OCI-M2 (cell line): ENCODE data around the gene ZNF823.
"Not testable (repeated sequence)": the region's sequence is repeated elsewhere in the genome, so short reads cannot be mapped to it uniquely, and the experiment has no call there.

Experiments
- DNase-seq: peaks from one replicate; lab custom pipeline; 2025; ENCODE audit not compliant: unreplicated experiment; lab: John Stamatoyannopoulos, UW

Gene ZNF823

GRCh38 chr19:11738746-11739620, at the start of gene ZNF823:
ZNF823 (minus strand) TSS chr19:11738946; CDS start chr19:11738819, 127 bp downstream.
- DNase-seq: peak; percentile 100

- no peak for DNase-seq
Observed at GRCh38 chr19:11787536-11787935, 48.8 kb upstream of the ZNF823 start.

GRCh38 chr19:11784356-11784755, 45.6 kb upstream of the ZNF823 start:
- no peak for DNase-seq

- DNase-seq: no peak
Observed at GRCh38 chr19:11783767-11784166, 45.0 kb upstream of the ZNF823 start.

- no peak for DNase-seq
Observed at GRCh38 chr19:11781295-11782057, 42.7 kb upstream of the ZNF823 start.

GRCh38 chr19:11780431-11781020, 41.8 kb upstream of the ZNF823 start:
- DNase-seq: no peak

- DNase-seq: not testable (repeated sequence)
Observed at GRCh38 chr19:11776669-11777068, 37.9 kb upstream of the ZNF823 start.

GRCh38 chr19:11771520-11771919, 32.8 kb upstream of the ZNF823 start:
- DNase-seq: not testable (repeated sequence)

- no peak for DNase-seq
Observed at GRCh38 chr19:11769995-11770394, 31.2 kb upstream of the ZNF823 start.

- DNase-seq: no peak
Observed at GRCh38 chr19:11767633-11768133, 28.9 kb upstream of the ZNF823 start.

GRCh38 chr19:11766597-11767591, 28.1 kb upstream of the ZNF823 start, which contains the start of gene ZNF441:
ZNF441 (plus strand) TSS chr19:11767000; CDS start chr19:11767194, 194 bp downstream.
- DNase-seq: peak; percentile 100

- no peak for DNase-seq
Observed at GRCh38 chr19:11763611-11764010, 24.9 kb upstream of the ZNF823 start.

GRCh38 chr19:11763117-11763516, 24.4 kb upstream of the ZNF823 start:
- no peak for DNase-seq

GRCh38 chr19:11759805-11760204, 21.1 kb upstream of the ZNF823 start:
- DNase-seq: no peak

GRCh38 chr19:11756965-11757364, 18.2 kb upstream of the ZNF823 start:
- no peak for DNase-seq

- DNase-seq: no peak
Observed at GRCh38 chr19:11754663-11755062, 15.9 kb upstream of the ZNF823 start.

GRCh38 chr19:11752244-11752736, 13.5 kb upstream of the ZNF823 start:
- DNase-seq: no peak

GRCh38 chr19:11749751-11750150, 11.0 kb upstream of the ZNF823 start:
- no peak for DNase-seq

- DNase-seq: no peak
Observed at GRCh38 chr19:11747277-11747676, 8.5 kb upstream of the ZNF823 start.

GRCh38 chr19:11745869-11746268, 7.1 kb upstream of the ZNF823 start:
- DNase-seq: no peak
